ENCODE data around the gene MUC5AC. TPM values are rescaled to one million over a fixed set of nuclear protein-coding genes. Genes with fewer than 3 reads are reported as not detected.

Gene MUC5AC
- total and polyA plus RNA-seq, 2 of the 13 experiments (the other 11 are each of a cell fraction or from before 2014, with no cell fraction given), result under 0.01 TPM; not detected in 1

DNA sequence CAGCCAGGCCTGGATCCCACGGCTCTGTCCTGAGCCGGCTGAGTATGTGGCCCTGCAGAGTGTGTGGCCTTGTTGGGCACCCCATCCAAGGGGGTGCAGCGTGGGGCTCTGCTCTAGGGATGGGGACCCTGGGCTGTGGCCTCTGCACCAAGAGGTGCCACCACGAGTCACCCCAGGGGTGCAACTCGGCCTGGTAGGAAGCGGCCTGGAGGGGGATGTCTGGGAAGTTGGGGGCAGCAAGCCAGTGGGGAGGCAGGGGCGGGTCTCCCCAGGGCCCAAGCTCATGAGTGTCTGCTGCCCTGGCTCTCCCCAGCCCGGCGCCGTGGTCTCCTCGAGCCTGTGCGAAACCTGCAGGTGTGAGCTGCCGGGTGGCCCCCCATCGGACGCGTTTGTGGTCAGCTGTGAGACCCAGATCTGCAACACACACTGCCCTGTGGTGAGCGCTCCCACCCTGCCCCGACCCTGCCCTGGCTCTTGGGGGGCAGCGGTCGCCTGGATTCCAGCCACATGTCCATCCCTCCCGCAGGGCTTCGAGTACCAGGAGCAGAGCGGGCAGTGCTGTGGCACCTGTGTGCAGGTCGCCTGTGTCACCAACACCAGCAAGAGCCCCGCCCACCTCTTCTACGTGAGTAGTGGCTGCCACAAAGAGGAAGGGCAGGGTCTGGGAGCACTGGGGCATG is 40.9 kb downstream of the MUC5AC start (continued):
- TF ChIP-seq MLXIP (CRISPR knock-in tag; IDR thresholded peaks at IDR 0.05; ENCODE audit: borderline replicate concordance), result no peak
- TF ChIP-seq ZNF501 (CRISPR knock-in tag; IDR thresholded peaks at IDR 0.05), result no peak
- TF ChIP-seq TBX3 (IDR thresholded peaks at IDR 0.05; ENCODE audit: borderline replicate concordance), result no peak

- in situ Hi-C loops (cut with HindIII; ENCODE audit: extremely low pct_ligation_motif_present, low pct_unique_long_range_greater_than_20kb) (no loop called here), intact Hi-C loops (cut with micrococcal nuclease; ENCODE audit: unreplicated experiment) (no loop called here)
- CTCF ChIA-PET (ENCODE audit: low intra/inter-chr PET ratio, low total read pairs), result no interaction called here
- TF ChIP-seq ASH2L (IDR thresholded peaks at IDR 0.05; ENCODE audit: insufficient read length, low read depth, low read length), result no peak
- TF ChIP-seq MTF2 (CRISPR knock-in tag; IDR thresholded peaks at IDR 0.05; ENCODE audit: borderline replicate concordance), result peak; percentile 73; the same call in 1 of the 2 replicates
- ATAC-seq, result no peak
- Histone ChIP-seq H3K79me2 (ENCODE audit: insufficient read depth, low read length) (no peaks in the 10 kb centered on the region), H3K4me3 (replicated peaks in 1 of 3; ENCODE audit: insufficient read depth in 1 of 3, low read depth in 2 of 3, low read length in 3 of 3) (no peak overlapping the region), H3K9me3 (ENCODE audit: low read length) (no peaks in the 10 kb centered on the region), H3K36me3 (replicated peaks in 1 of 2; ENCODE audit: control insufficient read depth in 1 of 2, insufficient read depth in 2 of 2, low read length in 2 of 2) (no peaks in the 10 kb centered on the region), H3K27ac (ENCODE audit: extremely low read length, insufficient read depth, low read length) (no peak overlapping the region), H4K20me1 (ENCODE audit: insufficient read depth, low read length) (no peaks in the 10 kb centered on the region), H3K4me1 (ENCODE audit: insufficient read depth, low read length) (no peaks in the 10 kb centered on the region), H2AFZ (ENCODE audit: low read length) (no peak overlapping the region), H3K4me2 (ENCODE audit: low read depth, low read length) (no peak overlapping the region), H3K9ac (ENCODE audit: insufficient read depth, low read depth, low read length) (no peak overlapping the region), H3K27me3 (ENCODE audit: control insufficient read depth in 1 of 2, insufficient read depth in 2 of 2, low read length in 2 of 2) (peaks cover 32 to 75% of the 10 kb centered on the region in 2 experiments)
- FAIRE-seq, result no peak
- POLR2A ChIA-PET, result no interaction called here
- BruUV-seq (replicated peaks), result no TSS peak
- no peak for DNase-seq (ENCODE audit: low spot score)
- WGBS (ENCODE audit: low lambda C conversion rate), result 29% methylated on average over 4 of the region's 27 CpGs
Measured at GRCh38 chr11:1199241-1199750, 41.5 kb downstream of the MUC5AC start.

All from HepG2 (cell line).